Measurements from ENCODE around the gene HEBP1.
"Not testable (repeated sequence)": the region's sequence is repeated elsewhere in the genome, so short reads cannot be mapped to it uniquely, and the experiment has no call there.

Gene HEBP1, protein sequence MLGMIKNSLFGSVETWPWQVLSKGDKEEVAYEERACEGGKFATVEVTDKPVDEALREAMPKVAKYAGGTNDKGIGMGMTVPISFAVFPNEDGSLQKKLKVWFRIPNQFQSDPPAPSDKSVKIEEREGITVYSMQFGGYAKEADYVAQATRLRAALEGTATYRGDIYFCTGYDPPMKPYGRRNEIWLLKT

DNA sequence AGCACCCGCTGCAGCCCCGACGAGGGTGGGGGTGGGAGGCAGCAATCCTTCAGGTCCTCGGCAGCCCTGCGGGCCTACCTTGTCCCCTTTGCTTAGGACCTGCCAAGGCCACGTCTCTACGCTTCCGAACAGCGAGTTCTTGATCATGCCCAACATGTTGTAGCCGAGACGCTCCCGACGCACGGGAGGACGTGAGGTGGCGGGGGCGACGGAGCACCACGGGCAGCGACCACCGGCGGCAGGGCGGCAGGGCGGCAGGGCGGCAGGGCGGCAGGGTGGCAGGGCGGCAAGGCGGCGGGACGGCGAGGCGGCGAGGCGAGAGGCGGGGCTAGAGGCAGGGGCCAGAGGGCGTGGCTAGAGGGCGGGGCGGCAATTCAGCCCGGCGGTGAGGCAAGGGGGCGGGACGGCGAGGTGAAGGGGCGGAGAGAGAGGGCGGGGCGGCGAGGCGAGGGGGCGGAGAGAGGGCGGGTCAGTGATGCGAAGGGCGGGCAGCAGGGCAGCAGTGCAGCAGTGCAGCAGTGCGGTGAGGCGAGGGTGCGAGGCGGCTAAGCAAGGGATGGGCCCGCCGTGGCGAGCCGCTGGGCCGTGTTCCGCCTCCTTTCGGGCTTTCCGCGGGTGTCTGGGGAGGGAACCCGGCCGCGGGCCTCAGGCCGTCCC lies at the start of gene HEBP1:
Gene HEBP1, minus strand, starts transcription at position 307 of the 657 bp plus-strand sequence. Its CDS starts 151 bp downstream, at position 156.
- peak; percentile 88 for DNase-seq

DNA sequence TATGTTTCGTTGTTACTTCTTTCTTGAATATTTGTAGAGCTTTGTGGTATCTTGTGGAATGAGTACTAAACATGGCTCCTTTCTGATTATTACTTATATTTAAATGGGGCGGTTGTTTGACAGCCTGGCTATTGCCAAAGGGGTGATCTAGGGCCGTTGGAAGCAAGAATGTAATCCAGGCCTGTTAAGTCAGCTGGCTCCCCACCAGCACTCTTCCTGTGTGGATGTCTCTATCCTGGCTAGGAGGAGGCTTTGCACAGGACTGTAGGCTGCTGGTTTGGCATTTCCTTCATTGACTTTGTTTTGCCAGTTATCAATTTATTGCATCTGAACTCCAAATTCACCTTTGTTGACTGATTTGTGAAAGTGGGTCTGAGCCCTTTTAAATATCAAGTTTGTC lies 49.8 kb upstream of the HEBP1 start:
- DNase-seq: no peak

DNA sequence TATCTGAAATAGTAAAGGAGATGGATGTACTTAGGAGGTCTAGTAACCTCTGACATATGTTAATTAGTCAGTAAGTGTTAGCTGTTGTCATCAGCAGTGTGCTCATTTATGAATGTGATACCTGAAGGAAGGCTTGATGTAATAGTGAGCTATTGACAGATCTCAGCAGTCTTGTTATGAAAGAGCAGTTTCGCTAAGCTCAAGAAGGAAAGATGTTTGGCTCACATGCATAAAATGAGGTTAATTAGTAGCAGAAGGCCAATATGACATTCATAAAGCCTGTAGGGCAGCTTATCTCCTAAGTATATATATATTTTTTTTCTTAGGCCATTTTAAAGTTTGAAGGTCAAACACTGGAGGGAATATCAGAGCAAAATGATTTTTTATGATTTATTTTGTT lies 46.9 kb upstream of the HEBP1 start:
- DNase-seq: no peak

DNA sequence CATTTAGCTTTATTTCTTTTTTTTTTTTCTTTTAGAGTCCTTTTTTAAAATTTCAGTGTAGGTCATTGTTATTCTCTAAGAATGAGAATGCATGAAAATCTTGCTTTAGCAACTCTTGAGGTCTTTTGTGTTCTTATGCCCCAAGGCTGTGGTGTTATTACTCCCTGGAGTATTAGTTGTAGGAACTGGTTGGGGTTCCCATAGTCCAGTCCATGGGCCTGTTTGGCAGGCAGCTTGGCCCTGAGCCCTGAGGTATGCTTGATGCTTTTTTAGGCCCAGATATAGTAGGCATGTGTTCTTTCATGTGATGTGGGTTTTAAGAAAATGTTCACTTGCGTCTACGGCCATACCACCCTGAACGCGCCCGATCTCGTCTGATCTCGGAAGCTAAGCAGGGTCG lies 45.8 kb upstream of the HEBP1 start:
- no peak for DNase-seq

DNA sequence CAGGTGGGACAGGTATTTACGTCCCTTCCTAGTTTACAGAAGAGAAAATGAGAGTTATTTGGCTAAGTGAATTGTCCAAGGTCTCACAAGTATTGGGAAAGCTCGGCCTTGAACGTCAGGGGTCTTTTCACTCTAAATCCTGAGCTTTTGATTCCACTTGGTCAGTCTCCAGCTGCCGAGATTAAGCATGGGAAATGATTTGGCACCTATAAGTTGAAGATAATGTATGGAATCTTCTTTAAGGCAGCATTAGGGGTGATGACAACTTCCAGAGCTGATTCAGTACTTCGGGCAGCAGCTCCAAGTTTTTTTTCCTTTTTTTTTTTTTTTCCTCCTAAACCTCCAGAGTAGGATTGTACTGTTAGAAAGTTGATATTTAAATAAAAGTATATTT lies 44.8 kb upstream of the HEBP1 start:
- no peak for DNase-seq

DNA sequence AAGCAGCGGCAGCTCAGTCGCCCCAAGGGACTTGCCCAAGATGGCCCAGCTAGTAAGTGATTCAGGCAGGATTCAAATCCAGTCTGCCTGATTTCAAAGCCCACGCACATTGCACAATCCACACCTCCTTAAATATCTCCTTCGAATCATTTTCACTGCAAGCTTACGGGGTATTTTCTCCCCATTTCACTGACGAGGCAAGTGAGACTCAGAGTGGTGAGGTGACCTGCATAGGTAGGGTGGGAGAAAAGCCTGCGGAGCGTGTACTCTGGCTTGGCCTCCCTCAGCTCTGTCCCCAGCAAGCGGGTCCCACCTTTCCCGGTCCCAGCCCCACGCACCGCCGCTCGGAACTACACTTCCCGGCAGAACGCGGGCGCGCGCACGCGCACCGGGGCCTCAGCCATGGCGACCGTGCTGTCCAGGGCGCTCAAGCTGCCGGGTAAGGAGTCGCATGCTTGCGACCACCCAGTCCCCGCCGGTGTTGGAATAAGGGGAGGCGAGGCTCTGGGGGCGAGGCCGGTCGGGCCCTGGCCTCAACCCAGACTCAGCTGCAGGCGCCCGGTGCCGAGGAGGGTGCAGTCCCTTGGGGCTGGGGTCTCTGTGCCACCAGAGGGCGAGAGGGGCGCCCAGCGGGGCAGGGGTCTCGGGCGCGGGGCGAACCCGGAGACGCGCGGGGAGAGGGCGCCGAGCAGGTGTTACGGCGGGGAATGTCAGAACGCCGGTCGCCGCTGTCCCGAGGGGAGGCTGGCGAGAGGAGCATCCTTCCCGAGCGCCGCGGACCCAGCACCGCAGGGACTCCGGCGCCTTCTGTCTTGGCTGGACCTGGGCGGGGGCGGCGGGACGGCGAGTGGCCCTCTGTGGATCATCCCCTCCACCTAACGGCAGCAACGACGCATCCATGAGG lies 44.2 kb upstream of the HEBP1 start, which contains the start of gene FAM234B:
Gene FAM234B, plus strand, starts transcription at position 380 of the 904 bp plus-strand sequence. Its CDS starts 23 bp downstream, at position 403.
- DNase-seq: peak; percentile 75

DNA sequence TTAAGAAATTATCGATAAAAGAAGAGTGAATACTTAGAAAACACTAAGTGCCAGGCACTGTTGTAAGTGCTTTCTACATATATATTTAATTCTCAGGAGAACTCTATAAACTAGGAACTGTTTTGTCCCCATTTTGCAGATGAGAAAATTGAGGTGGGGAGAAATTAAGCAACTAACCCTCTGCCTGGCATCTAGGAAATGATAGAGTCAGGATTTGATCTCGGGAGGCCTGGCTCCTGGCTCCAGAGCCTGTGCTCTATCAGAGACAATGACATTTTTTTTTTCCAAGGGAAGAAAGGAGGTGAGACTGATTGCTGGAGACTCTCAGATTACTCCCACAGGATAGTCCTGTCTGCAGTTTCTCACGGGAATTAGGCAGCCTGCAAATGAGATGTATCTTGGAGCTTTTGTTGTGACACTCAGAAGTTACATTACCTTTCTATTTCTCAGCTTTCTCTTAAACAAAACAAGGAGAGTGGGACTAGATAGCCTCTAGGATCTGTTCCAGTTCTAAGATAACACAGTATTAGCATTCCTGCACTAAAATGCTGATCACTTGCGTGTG lies 42.7 kb upstream of the HEBP1 start:
- DNase-seq: no peak

DNA sequence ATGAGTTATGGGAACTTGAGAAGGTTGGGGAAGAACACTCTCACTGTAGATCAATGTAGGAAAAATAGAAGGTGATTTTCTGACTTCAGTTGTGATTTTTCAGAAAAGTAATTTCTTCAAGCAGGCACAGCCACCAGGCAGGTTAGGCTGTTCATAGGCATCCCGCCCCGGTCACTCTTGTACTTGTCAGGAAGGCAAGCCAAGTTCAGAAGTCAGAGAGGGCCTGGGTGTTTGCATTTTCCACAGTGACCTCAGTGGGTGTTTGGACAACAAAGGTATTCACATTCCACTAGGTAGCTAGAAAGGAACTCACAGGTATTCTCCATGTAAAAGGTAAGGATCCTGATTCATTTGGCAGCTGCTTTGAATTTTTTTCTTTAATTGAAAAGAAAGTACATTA lies 41.2 kb upstream of the HEBP1 start:
- DNase-seq: no peak

DNA sequence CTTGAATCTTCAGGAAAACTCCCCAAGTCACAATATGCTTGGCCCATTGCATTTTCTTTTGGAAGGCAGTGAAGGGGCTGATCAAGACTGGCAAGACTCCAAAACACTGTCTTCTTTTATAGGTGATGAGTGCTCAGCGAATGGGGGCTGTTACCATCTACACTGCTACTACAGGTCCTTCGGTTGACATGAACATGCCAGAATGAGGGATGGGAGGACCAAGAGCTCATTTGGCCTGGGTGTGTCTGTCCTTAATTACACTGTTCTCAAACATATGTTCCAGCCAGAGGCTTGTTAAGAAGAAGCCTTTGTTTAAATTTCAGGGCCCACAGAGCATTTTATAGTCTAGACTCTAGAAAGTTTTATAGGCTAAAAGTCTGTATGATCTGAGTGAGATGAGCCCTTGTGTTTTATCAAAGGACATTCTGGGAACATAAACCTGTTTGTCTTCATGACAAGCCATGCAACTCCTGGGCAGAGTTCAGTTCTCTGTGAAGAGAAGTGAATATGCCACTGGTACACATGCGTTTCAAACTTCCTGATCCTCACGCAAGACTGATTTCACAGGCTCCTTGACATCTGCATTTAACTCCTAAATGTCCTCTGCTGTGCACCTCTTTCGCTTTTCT lies 39.4 kb upstream of the HEBP1 start:
- DNase-seq: no peak

DNA sequence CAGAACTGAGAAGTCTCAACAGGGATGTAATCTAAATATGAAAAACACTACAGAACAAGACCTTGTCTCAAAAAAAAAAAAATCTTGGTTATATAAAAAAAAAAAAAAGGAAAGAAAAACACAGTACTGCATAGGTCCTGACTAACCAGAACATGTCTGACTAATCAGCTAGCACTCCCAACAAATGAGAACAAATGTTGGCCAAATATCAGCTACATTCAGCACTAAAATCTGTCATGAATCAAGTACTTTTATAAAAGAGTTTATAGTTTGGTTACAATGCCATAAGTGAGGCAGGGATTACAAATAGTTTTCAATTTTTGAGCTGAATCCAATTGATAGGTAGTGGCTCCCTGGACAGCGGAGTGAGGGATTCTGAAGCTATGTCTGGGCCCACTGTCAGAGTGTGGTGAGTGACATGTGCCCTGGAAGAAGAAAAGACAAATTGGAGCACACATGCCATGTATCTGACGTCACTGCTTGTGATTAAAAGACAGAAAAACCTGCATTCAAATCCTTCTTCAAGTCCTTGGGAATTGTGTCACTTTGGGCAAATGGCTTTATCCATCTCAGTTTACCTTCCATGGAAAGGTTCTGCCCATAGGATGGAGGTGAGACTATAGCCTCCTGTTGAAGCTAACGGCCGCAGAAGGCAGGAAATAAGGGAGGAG lies 38.6 kb upstream of the HEBP1 start:
- no peak for DNase-seq

DNA sequence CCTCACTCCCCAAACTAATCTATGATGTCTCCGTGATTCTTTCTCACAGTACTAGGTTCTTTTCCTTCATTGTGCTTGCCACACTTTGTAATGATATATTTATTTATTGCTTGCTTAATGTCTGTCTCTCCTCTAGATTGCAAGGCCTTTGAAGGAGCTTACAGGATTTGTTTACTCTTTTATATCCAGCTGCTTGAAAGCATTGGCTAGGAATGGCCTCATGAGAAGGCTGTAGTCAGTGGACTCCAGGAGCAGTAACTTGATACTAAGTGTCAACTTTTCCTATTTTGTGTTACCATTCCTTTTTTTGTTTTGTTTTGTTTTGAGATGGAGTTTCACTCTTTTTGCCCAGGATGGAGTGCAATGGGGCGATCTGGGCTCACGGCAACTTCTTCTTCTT lies 36.8 kb upstream of the HEBP1 start:
- DNase-seq: no peak

DNA sequence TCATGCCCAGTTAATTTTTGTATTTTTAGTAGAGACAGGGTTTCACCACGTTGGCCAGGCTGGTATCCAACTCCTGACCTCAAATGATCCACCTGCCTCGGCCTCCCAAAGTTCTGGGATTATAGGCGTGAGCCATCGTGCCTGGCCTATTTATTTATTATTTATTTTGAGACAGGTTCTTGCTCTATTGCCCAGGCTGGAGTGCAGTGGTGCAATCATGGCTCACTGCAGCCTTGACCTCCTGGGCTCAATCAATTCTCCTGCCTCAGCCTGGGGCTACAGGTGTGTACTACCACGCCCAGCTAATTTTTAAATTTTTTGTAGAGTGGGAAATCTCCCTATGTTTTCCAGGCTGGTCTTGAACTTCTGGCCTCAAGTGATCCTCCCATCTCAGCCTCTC lies 35.3 kb upstream of the HEBP1 start:
- DNase-seq: not testable (repeated sequence)

DNA sequence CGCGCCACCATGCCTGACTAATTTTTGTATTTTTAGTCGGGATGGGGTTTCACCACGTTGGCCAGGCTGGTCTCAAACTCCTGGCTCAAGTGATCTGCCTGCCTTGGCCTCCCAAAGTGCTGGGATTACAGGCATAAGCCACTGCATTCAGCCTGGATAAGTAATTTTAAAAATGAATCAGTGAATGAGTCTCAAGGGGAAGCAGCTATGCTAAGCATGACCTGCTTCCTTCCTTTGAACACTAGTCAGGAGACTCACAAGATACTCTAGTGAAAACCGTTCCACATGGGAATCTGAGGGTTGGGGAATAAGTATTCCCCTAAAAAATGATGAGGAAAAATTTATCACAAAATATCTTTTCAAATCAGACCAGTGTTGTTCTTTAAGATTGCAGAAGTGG lies 33.4 kb upstream of the HEBP1 start:
- no peak for DNase-seq

DNA sequence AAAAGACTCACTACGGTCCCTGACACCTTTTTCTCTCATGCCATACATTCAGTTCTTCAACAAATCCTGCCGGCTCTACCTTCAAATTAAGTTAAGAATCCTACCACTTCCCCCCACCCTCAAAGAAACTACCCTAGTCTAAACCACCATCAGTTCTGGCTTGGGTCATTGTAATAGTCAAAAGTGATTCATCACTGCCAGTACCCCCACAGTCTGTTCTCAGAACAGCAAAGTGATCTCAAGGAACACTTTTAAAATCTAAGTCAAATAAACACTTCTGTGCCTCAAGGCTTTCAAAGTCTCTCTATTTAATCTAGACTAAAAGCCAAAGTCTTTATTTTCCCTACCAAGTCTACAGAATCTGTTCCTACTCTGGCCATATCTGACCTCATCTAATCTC lies 32.1 kb upstream of the HEBP1 start:
- no peak for DNase-seq

DNA sequence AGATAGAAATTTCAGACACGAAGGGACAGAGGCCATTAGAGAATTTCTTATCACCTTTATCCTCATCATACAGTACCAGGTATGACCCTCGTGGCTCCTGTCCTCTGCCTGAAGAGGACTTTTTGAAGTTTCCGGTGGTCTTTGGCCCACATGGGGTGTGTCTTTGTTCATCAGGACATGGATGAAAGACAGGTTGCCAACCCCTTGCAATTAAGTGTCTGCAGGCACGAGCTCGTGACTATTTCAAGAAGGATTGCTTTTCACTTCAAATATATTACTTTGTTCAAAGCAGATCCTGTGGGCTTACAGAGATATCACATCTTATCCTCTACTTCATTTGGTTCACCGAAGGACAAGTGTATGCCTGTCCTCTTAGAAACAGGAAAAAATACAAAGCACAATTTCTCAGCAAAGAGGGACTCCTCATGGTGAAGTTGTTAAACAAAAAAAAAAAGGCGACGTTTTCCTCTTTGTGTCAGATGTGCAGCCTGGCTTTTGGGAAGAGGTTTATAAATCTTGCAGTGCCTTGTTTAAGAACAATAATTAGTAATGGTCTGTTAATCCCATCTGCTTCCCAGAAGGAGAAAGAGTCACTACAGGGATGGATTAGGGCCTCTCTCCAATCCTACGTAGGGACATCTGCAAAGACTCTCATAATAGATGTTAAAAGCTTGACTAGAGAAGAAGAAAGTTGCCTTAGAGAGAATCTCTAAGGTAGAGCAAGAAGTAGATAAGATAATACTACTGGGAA lies 30.7 kb upstream of the HEBP1 start:
- no peak for DNase-seq

DNA sequence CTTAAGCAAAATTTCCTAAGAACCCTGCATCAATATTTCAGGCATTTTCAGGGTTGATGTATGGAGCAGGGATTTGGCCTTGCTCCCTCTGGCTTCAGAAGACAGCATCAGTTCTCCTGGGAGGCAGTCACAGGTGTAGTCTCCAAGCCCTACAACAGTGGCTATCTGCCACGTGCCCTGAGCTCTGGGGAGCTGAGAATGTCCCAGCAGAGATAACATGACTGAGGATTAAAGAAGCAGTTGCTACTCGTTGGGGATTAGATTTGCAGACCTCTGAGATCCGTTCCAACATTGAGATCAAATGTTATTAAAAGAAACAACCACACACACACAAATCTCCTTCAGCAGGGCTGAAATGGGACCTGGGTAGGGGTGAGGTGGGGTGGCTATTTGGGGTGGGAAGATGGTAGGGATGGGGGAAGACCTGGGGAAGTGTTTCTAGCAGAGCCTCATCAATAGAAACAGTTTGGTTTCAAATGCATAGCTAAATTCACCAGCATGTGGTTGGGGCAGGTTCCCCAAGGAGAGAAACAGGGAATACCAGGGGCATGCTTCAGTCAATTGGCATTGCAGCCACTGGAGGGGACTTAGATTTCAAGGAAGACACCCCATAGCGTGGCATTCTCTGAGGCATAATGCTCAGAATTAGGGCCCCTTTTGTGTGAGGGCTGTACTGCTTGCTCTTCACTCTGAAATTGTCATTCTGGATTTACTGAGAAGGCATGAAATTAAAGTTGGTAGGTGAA lies 28.9 kb upstream of the HEBP1 start:
- no peak for DNase-seq

DNA sequence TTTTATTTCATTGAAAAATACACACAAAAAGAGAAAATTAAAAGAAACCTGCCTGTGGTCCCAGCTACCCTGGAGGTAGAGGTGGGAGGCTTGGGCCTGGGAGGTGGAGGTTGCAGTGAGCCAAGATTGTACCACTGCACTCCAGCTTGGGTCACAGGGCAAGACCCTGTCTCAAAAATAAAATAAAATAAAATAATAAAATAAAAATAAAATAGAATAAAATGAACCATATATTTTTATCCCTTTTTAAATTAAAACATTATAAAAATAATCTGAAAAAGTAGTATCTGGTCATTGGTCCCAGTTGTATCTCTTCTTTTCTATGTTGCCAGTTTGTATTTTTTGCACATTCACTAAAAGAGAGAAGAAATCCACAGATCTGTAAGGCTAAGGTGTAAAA lies 27.4 kb upstream of the HEBP1 start:
- DNase-seq: no peak

DNA sequence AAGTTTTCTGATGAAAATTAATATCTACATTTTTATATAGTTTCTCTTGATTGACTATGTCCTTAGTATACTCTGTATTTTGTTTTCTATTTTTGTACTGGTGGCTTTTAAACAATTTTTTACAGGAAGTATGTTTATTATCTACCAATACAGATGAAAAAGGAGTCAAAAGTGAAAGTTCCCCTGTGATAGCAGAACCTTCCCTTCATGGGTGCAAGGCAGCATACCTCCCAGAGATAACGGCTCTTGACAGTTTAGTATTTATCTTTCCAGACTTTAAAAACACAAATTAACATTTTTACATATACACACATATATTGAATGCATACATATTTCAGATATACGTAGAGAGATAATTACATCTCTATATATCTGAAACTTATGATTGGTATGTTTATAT lies 27.0 kb upstream of the HEBP1 start:
- no peak for DNase-seq

DNA sequence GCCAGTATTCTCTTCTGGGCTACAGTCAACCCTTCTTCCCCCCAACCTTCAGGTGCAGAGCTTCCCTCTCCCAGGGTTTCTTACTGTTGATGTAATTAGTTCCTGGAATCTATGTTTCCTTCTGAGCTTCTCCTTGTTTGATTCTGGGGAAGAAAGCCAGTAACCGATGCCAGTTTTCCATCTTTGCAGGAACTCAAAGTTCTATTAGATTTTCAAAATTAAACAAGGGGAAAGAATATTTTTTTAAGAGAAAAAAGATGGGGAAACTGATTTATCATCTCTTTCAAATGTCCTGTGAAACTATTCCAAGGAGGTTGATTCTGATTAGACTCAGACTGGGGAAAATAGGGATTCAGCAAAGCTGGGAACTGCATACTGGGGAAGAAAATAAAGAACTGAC lies 26.2 kb upstream of the HEBP1 start:
- DNase-seq: no peak

DNA sequence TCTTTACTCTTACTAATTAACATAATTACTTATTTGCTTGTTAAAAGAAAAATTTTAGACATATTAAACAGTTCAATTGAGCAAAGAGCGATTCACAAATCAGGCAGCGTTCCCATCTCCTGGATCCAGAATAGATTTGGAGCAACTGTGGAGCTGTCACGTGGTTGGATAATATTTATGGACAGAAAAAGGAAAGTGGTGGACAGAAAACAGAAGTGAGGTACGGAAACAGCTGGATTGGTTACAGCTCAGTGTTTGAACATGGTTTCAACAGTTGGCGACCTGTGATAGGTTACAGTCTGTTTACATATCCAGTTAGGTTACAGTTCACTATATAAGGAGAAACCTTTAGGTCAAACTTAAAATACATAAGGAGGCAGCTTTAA lies 24.5 kb upstream of the HEBP1 start:
- DNase-seq: no peak

Measured in NCI-H1092 treated with DMSO at 0.1 percent for 48 hours (cell line).